Liver (tissue), 9 donors: ENCODE results near the gene HSPA1B. TPM values are rescaled to one million over a fixed set of nuclear protein-coding genes. Genes with fewer than 3 reads are reported as not detected.

ENCODE experiments used
- DNase-seq: peaks from one replicate; pipeline ENCODE4 v3.0.0-alpha.2; 2017; ENCODE audit warnings: low spot score
- H3K27ac ChIP-seq, 2 donors: one replicate each; pipeline ENCODE4 v1.7.0; 2013; ENCODE audit warnings: inconsistent platforms in 2 of 2, low read length in 2 of 2, control low read depth in 1 of 2, low read depth in 1 of 2, mild to moderate bottlenecking in 1 of 2
- H3K27me3 ChIP-seq, 4 donors: one replicate each; pipeline versions ENCODE4 v1.6.1 to v1.7.0; 2013; ENCODE audit warnings: low read length in 3 of 4, inconsistent platforms in 1 of 4, mild to moderate bottlenecking in 1 of 4, moderate library complexity in 1 of 4; ENCODE audit not compliant: control insufficient read depth in 4 of 4, insufficient read depth in 4 of 4
- H3K36me3 ChIP-seq, 4 donors: one replicate each; pipeline versions ENCODE4 v1.6.1 to v1.7.0; 2013; ENCODE audit warnings: low read length in 3 of 4, mild to moderate bottlenecking in 3 of 4, low read depth in 1 of 4, moderate library complexity in 1 of 4; ENCODE audit not compliant: control insufficient read depth in 4 of 4, insufficient read depth in 3 of 4
- H3K4me1 ChIP-seq, 4 donors: one replicate each; pipeline versions ENCODE4 v1.6.1 to v1.7.0; 2013; ENCODE audit warnings: low read length in 3 of 4, mild to moderate bottlenecking in 3 of 4, moderate library complexity in 1 of 4; ENCODE audit not compliant: control insufficient read depth in 4 of 4, insufficient read depth in 4 of 4
- H3K4me3 ChIP-seq, 3 donors: one replicate each; pipeline versions ENCODE4 v1.6.1 to v1.7.0; 2013; ENCODE audit warnings: low read length in 3 of 3, control low read depth in 1 of 3, low read depth in 1 of 3, mild to moderate bottlenecking in 1 of 3
- H3K9ac ChIP-seq, 2 donors: one replicate each; pipeline ENCODE4 v1.7.0; 2013; ENCODE audit warnings: low read length in 2 of 2, mild to moderate bottlenecking in 2 of 2, moderate library complexity in 2 of 2, control low read depth in 1 of 2, low read depth in 1 of 2
- H3K9me3 ChIP-seq, 4 donors: one replicate each; pipeline versions ENCODE4 v1.6.1 to v1.7.0; 2013; ENCODE audit warnings: low read length in 3 of 4; ENCODE audit not compliant: control insufficient read depth in 4 of 4
- CTCF ChIP-seq: fragments of 150-350 bp; IDR thresholded peaks from 2 replicates; pipeline ENCODE4 v1.5.1; 2017; ENCODE audit warnings: improper control_type of control experiment, low read depth, low read length; ENCODE audit not compliant: missing input control
- EGR1 ChIP-seq, 2 donors: IDR thresholded peaks; 2 replicates each; pipeline ENCODE4 v1.6.1; 2016 to 2018; ENCODE audit warnings: antibody characterized with exemption in 2 of 2, low read depth in 2 of 2
- FOXA1 ChIP-seq: IDR thresholded peaks from 2 replicates; pipeline ENCODE4 v1.6.1; 2016; ENCODE audit warnings: antibody characterized with exemption
- FOXA2 ChIP-seq: IDR thresholded peaks from 2 replicates; pipeline ENCODE4 v1.6.1; 2016; ENCODE audit warnings: antibody characterized with exemption
- GABPA ChIP-seq, 2 donors: IDR thresholded peaks in 1 of 2; conservative IDR thresholded peaks in 1 of 2; 2 replicates each; pipeline ENCODE4 v1.6.1; 2016; ENCODE audit warnings: antibody characterized with exemption in 2 of 2, mild to moderate bottlenecking in 1 of 2, moderate library complexity in 1 of 2
- HNF4A ChIP-seq, 2 donors: conservative IDR thresholded peaks; 2 replicates each; pipeline ENCODE4 v1.6.1; 2016; ENCODE audit warnings: antibody characterized with exemption in 2 of 2, mild to moderate bottlenecking in 2 of 2
- HNF4G ChIP-seq: IDR thresholded peaks from 2 replicates; pipeline ENCODE4 v1.6.1; 2016; ENCODE audit warnings: antibody characterized with exemption
- JUND ChIP-seq, 2 donors: IDR thresholded peaks; 2 replicates each; pipeline ENCODE4 v1.6.1; 2016; ENCODE audit warnings: antibody characterized with exemption in 2 of 2
- MAX ChIP-seq: IDR thresholded peaks from 2 replicates; pipeline ENCODE4 v1.6.1; 2016; ENCODE audit warnings: antibody characterized with exemption
- NR2F2 ChIP-seq: IDR thresholded peaks from 2 replicates; pipeline ENCODE4 v1.6.1; 2016; ENCODE audit warnings: antibody characterized with exemption
- RAD21 ChIP-seq, 2 donors: IDR thresholded peaks; 2 replicates each; pipeline ENCODE4 v1.6.1; 2016; ENCODE audit warnings: antibody characterized with exemption in 2 of 2, mild to moderate bottlenecking in 2 of 2
- REST ChIP-seq: IDR thresholded peaks from 2 replicates; pipeline ENCODE4 v1.6.1; 2016; ENCODE audit warnings: antibody characterized with exemption, mild to moderate bottlenecking
- SP1 ChIP-seq: IDR thresholded peaks from 2 replicates; pipeline ENCODE4 v1.6.1; 2018; ENCODE audit warnings: antibody characterized with exemption, mild to moderate bottlenecking
- TAF1 ChIP-seq: conservative IDR thresholded peaks from 2 replicates; pipeline ENCODE4 v1.6.1; 2016; ENCODE audit warnings: antibody characterized with exemption, mild to moderate bottlenecking
- YY1 ChIP-seq: IDR thresholded peaks from 2 replicates; pipeline ENCODE4 v1.6.1; 2016; ENCODE audit warnings: antibody characterized with exemption, mild to moderate bottlenecking
- WGBS: extraction: QIAGEN DNeasy Blood & Tissue Kit; methylation state at CpG from one replicate; pipeline ENCODE4 v1.1.7; 2013; 5-methylcytosine and 5-hydroxymethylcytosine counted together
- polyA plus RNA-seq, 2 donors: library from polyadenylated mRNA; stranded (reverse) in 1 of 2; unstranded in 1 of 2; fragments of 200-250 nt in 1 of 2; fragments of >200 nt in 1 of 2; fragmentation: Nextera tagmentation in 1 of 2; extraction: Ambion mirVana in 1 of 2; gene quantifications; one replicate each; pipeline versions ENCODE4 v1.2.1 to v1.2.3, GENCODE V29; 2013 to 2015
- total RNA-seq, 2 donors: library from RNA; depleted of rRNA; stranded (reverse); fragments of >200 nt; gene quantifications; one replicate each; pipeline ENCODE4 v1.2.3, GENCODE V29; 2014
- TF ChIP-seq, protein P1 (sequence below): IDR thresholded peaks from 2 replicates; pipeline ENCODE4 v1.6.1; 2016; ENCODE audit warnings: antibody characterized with exemption
- TF ChIP-seq, protein P2 (sequence below): IDR thresholded peaks from 2 replicates; pipeline ENCODE4 v1.6.1; 2016; ENCODE audit warnings: antibody characterized with exemption
- donor health status: healthy.
- donor health status: healthy.
- donor health status: healthy.
- donor health status: healthy.
- donor health status: healthy.

The HSPA1B gene
- total and polyA plus RNA-seq, 4 donors, result 9.5 to 165 (median 43.9) TPM

GRCh38 chr6:31779908-31780307, 47.6 kb upstream of the HSPA1B start:
- H3K4me3 ChIP-seq, result no peak overlapping the region
- WGBS, result 96% methylated on average over 10 of the region's 10 CpGs
- no peaks in the 10 kb centered on the region for H3K27me3 ChIP-seq
- no peak for DNase-seq
- no peaks in the 10 kb centered on the region for H3K9me3 ChIP-seq
- H3K9ac ChIP-seq, result no peak overlapping the region
- peaks cover 10 to 46% (median 12%) of the 10 kb centered on the region in 4 donors for H3K36me3 ChIP-seq
- peaks cover 6 to 38% (median 28%) of the 10 kb centered on the region in 4 donors for H3K4me1 ChIP-seq
- TF ChIP-seq HNF4G (no peak), TAF1 (no peak), YY1 (no peak), JUND (IDR thresholded peaks at IDR 0.05) (no peak), GABPA (IDR thresholded peaks at IDR 0.05 in 1 of 2, conservative IDR thresholded peaks at IDR 0.05 in 1 of 2) (no peak), MAX (no peak), SP1 (no peak)
- H3K27ac ChIP-seq, result no peak overlapping the region

DNA sequence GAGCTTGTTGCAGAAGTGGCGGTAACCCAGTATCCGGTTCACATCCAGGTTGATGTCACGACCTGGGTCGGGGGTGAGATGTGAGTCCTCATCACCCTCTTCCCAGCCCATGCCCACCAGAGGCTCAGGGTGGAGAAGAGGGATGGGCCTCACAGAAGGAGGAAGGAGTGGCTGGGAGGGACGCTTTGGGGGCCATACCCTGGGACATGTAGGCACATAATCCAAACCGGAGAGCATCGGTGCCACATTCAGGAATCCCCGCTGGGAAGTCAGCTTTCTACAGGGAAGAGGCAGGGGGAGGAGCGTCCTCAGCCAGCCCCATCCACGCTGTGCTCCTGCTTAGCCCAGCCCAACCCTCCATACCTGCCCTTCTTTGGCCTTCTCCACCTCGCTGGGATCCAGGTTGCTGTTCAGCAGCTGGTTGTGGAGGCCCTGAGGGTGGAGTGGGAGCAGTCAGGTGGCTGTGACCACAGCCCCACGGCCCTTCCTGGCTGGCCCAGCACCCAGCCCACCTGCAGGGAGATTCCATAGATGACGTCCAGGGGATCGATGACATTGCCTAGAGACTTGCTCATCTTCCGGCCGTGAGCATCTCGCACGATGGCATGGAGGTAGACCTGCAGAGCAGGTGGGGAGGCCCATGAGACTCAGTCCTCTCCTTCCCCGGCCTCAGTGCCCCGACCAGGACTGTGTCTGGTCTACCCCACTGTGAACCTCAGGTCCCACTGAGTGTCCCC, 46.9 kb upstream of the HSPA1B start:
- Histone ChIP-seq H3K4me1 (peaks cover 6 to 32% (median 23%) of the 10 kb centered on the region in 4 donors), H3K27me3 (no peaks in the 10 kb centered on the region), H3K9ac (no peak overlapping the region), H3K27ac (no peak overlapping the region), H3K4me3 (no peak overlapping the region), H3K36me3 (peaks cover 14 to 53% (median 17%) of the 10 kb centered on the region in 4 donors), H3K9me3 (no peaks in the 10 kb centered on the region)
- TF ChIP-seq FOXA1 (no peak), TAF1 (no peak), RAD21 (IDR thresholded peaks at IDR 0.05) (no peak), HNF4G (no peak), FOXA2 (no peak), YY1 (no peak)
- WGBS, result 93% methylated on average over 20 of the region's 20 CpGs
- DNase-seq, result no peak

DNA sequence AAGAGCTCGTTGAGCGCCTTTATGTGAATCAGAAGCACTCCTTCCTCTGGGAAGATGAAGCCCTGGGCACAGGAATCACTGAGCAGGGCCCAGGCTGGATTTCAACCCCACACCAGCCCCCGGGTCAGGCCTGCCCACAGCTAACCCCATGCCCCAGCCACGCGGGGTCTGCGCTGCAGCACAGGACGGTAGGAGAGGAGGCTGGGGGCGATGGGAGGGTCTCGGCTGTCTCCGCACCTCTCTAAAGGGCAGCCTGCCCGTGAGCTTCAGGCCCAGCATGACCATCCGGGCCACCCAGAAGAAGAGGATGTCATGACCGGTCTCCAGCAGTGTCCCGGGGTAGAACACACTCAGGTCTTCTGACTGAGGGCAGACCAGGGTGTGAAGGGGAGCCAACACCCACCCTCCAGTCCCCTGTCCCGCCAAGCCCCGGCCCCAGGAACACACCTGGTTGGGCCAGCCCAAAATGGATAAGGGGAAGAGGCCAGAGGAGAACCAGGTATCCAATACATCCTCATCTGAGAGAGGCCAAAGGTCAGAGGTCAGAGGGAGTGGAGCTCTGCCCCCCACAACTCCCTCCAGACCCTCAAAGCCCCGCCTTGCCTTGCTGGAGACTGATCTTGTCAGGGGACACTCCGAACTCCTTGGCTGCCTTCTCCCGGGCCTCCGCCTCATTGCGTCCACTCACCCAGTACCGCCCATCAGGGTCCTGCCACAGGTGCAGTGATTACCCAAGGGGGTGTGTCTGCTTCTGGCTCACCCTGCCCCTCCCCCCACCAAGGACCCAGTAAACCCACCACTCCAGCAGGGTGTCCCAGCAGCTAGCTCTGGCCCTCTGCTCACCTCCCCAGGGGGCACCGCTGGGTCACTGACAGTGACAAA, 46.1 kb upstream of the HSPA1B start:
- Histone ChIP-seq H3K4me1 (peaks cover under 1 to 24% (median 15%) of the 10 kb centered on the region in 4 donors), H3K4me3 (no peak overlapping the region), H3K27ac (no peak overlapping the region), H3K9me3 (no peaks in the 10 kb centered on the region), H3K36me3 (peaks cover 14 to 53% (median 17%) of the 10 kb centered on the region in 4 donors), H3K27me3 (no peaks in the 10 kb centered on the region), H3K9ac (no peak overlapping the region)
- WGBS, result 97% methylated on average over 23 of the region's 23 CpGs
- no peak for DNase-seq
- TF ChIP-seq HNF4A (conservative IDR thresholded peaks at IDR 0.05), result no peak
- no peak for TF ChIP-seq JUND (IDR thresholded peaks at IDR 0.05)
- TF ChIP-seq EGR1 (IDR thresholded peaks at IDR 0.05; ENCODE audit: low read depth in 2 of 2), result no peak
- TF ChIP-seq CTCF, result no peak
- no peak for TF ChIP-seq TAF1
- TF ChIP-seq REST, result no peak
- no peak for TF ChIP-seq SP1
- TF ChIP-seq FOXA2, result no peak
- TF ChIP-seq HNF4G, result no peak
- TF ChIP-seq MAX, result no peak
- TF ChIP-seq, protein P1, sequence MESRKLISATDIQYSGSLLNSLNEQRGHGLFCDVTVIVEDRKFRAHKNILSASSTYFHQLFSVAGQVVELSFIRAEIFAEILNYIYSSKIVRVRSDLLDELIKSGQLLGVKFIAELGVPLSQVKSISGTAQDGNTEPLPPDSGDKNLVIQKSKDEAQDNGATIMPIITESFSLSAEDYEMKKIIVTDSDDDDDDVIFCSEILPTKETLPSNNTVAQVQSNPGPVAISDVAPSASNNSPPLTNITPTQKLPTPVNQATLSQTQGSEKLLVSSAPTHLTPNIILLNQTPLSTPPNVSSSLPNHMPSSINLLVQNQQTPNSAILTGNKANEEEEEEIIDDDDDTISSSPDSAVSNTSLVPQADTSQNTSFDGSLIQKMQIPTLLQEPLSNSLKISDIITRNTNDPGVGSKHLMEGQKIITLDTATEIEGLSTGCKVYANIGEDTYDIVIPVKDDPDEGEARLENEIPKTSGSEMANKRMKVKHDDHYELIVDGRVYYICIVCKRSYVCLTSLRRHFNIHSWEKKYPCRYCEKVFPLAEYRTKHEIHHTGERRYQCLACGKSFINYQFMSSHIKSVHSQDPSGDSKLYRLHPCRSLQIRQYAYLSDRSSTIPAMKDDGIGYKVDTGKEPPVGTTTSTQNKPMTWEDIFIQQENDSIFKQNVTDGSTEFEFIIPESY, result no peak
- TF ChIP-seq, protein P2, sequence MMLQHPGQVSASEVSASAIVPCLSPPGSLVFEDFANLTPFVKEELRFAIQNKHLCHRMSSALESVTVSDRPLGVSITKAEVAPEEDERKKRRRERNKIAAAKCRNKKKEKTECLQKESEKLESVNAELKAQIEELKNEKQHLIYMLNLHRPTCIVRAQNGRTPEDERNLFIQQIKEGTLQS, result no peak
- TF ChIP-seq NR2F2, result no peak
- TF ChIP-seq RAD21 (IDR thresholded peaks at IDR 0.05), result no peak
